Measurements from ENCODE around the gene SMPX.

The SMPX gene

GRCh38 chrX:21708116-21708515 lies 49.8 kb downstream of the SMPX start:
- no peak for DNase-seq

GRCh38 chrX:21705225-21705624 lies 52.7 kb downstream of the SMPX start:
- no peak for DNase-seq

GRCh38 chrX:21702725-21703124 lies 55.2 kb downstream of the SMPX start:
- DNase-seq, result no peak

- DNase-seq, result no peak
Measured at GRCh38 chrX:21700967-21701366, 56.9 kb downstream of the SMPX start.

GRCh38 chrX:21700275-21700674 lies 57.6 kb downstream of the SMPX start:
- DNase-seq, result no peak

GRCh38 chrX:21699136-21699535 lies 58.8 kb downstream of the SMPX start:
- no peak for DNase-seq

GRCh38 chrX:21698272-21698671 lies 59.6 kb downstream of the SMPX start:
- DNase-seq, result no peak

GRCh38 chrX:21691512-21692018 lies 66.4 kb downstream of the SMPX start:
- DNase-seq, result no peak

GRCh38 chrX:21683941-21684340 lies 74.0 kb downstream of the SMPX start:
- no peak for DNase-seq

- no peak for DNase-seq
Measured at GRCh38 chrX:21678048-21678612, 79.8 kb downstream of the SMPX start.

GRCh38 chrX:21675931-21676330 lies 82.0 kb downstream of the SMPX start:
- DNase-seq, result no peak

GRCh38 chrX:21674430-21675186 lies 83.3 kb downstream of the SMPX start:
- no peak for DNase-seq

- DNase-seq, result no peak
Measured at GRCh38 chrX:21666679-21667078, 91.2 kb downstream of the SMPX start.

GRCh38 chrX:21666252-21666651 lies 91.7 kb downstream of the SMPX start:
- no peak for DNase-seq

- no peak for DNase-seq
Measured at GRCh38 chrX:21662761-21663160, 95.2 kb downstream of the SMPX start.

- DNase-seq, result no peak
Measured at GRCh38 chrX:21661316-21661715, 96.6 kb downstream of the SMPX start.

- DNase-seq, result no peak
Measured at GRCh38 chrX:21660156-21660555, 97.8 kb downstream of the SMPX start.

- no peak for DNase-seq
Measured at GRCh38 chrX:21659320-21659719, 98.6 kb downstream of the SMPX start.

GRCh38 chrX:21658746-21659145 lies 99.2 kb downstream of the SMPX start:
- no peak for DNase-seq

GRCh38 chrX:21658152-21658737 lies 99.7 kb downstream of the SMPX start, which contains the start of gene KLHL34:
KLHL34 (minus strand) TSS chrX:21658330; CDS start chrX:21657788, 542 bp downstream.
- DNase-seq, result no peak

GRCh38 chrX:21657318-21658151 lies 100.4 kb downstream of the SMPX start:
- no peak for DNase-seq

- DNase-seq, result peak; percentile 1
Measured at GRCh38 chrX:21656587-21657317, 101.2 kb downstream of the SMPX start.
